ENCODE measurements around the gene PATL2. TPM values are rescaled to one million over a fixed set of nuclear protein-coding genes. Genes with fewer than 3 reads are reported as not detected.

PATL2 gene
- total RNA-seq, 2 experiments from 2014 or later, result 17.4 to 21.9 TPM

DNA sequence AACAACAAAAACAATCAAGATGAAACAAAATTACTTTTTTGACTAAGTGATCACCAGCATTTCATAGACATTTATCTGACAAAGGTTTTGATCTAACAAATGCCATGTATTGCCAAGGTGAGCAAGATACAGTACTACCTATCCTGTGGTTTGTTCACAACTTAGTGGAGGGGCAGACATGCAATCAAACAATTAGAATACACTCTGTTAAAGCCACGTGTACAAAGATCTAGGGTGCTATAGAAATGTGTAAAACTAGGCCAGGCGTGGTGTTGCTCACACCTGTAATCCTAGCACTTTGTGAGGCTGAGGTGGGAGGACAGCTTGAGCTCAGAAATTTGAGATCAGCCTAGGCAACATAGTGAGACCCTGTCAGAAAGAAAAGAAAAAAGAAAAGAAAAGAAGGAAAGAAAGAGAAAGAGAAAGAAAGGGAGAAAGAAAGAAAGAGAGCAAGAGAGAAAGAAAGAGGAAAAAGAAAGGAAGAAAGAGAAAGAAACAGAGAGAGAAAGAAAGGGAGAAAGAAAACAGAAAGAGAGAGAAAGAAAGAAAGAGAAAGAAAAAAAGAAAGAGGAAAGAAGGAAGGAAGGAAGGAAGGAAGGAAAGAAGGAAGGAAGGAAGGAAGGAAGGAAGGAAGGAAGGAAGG lies 23.8 kb upstream of the PATL2 start:
- ATAC-seq (ENCODE audit: poor library complexity), result no peak
- no peaks in the 10 kb centered on the region for H3K9me3 Mint-ChIP-seq
- intact Hi-C loops (cut with DNase I, micrococcal nuclease), result loop anchor here (1.0 to 5.0 kb wide), 2 partner anchors 74 to 158 kb away; no protein-coding TSS in a partner anchor
- Histone ChIP-seq H3K27ac (ENCODE audit: low read depth in 1 of 2, low read length in 2 of 2) (peak overlapping the region; percentile 83 to 86), H3K27me3 (ENCODE audit: control insufficient read depth in 1 of 2, insufficient read depth in 2 of 2, low read length in 2 of 2) (no peaks in the 10 kb centered on the region), H3K36me3 (ENCODE audit: insufficient read depth, low read length) (peaks cover 13% of the 10 kb centered on the region), H3K9me3 (ENCODE audit: control insufficient read depth in 1 of 2, insufficient read depth in 1 of 2, low read length in 2 of 2) (no peaks in the 10 kb centered on the region), H3K4me3 (ENCODE audit: low read length) (peak overlapping the region; percentile 39), H3K4me1 (ENCODE audit: insufficient read depth, low read length) (peaks cover 62% of the 10 kb centered on the region)
- peak overlapping the region; percentile 94 for H3K27ac Mint-ChIP-seq
- peaks cover 80% of the 10 kb centered on the region for H3K4me1 Mint-ChIP-seq (ENCODE audit: low read depth)
- H3K27me3 Mint-ChIP-seq, result no peaks in the 10 kb centered on the region
- POLR2A ChIA-PET, result interaction anchor here (1.2 to 38.3 kb wide), 6 partner anchors 7 to 447 kb away, joined by 3 to 4232 read pairs (median 88); partner anchors contain the start of genes B2M, PATL2 and SPG11
- TF ChIP-seq, protein P1, sequence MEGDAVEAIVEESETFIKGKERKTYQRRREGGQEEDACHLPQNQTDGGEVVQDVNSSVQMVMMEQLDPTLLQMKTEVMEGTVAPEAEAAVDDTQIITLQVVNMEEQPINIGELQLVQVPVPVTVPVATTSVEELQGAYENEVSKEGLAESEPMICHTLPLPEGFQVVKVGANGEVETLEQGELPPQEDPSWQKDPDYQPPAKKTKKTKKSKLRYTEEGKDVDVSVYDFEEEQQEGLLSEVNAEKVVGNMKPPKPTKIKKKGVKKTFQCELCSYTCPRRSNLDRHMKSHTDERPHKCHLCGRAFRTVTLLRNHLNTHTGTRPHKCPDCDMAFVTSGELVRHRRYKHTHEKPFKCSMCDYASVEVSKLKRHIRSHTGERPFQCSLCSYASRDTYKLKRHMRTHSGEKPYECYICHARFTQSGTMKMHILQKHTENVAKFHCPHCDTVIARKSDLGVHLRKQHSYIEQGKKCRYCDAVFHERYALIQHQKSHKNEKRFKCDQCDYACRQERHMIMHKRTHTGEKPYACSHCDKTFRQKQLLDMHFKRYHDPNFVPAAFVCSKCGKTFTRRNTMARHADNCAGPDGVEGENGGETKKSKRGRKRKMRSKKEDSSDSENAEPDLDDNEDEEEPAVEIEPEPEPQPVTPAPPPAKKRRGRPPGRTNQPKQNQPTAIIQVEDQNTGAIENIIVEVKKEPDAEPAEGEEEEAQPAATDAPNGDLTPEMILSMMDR (IDR thresholded peaks at IDR 0.05), result no peak
- H3K36me3 Mint-ChIP-seq (ENCODE audit: low read depth), result peaks cover 13% of the 10 kb centered on the region
- peak overlapping the region; percentile 85 for H3K4me3 Mint-ChIP-seq
- CTCF ChIA-PET, result interaction anchor here (0.8 to 5.0 kb wide), 6 partner anchors 7 to 82 kb away, joined by 3 to 98 read pairs (median 34); partner anchors contain the start of genes B2M, PATL2 and SPG11
- DNase-seq, result peak in 1 of 14 experiments; percentile 29

- TF ChIP-seq, protein P1 (IDR thresholded peaks at IDR 0.05), result no peak
- Mint-ChIP-seq H3K36me3 (ENCODE audit: low read depth) (peaks cover 24% of the 10 kb centered on the region), H3K27ac (peak overlapping the region; percentile 99), H3K9me3 (no peaks in the 10 kb centered on the region), H3K27me3 (no peaks in the 10 kb centered on the region), H3K4me3 (peak overlapping the region; percentile 96), H3K4me1 (ENCODE audit: low read depth) (peaks cover 85% of the 10 kb centered on the region)
- peak overlapping the region; percentile 94 to 98 for H3K27ac ChIP-seq (ENCODE audit: low read depth in 1 of 2, low read length in 2 of 2)
- peak overlapping the region; percentile 79 for H3K4me3 ChIP-seq (ENCODE audit: low read length)
- intact Hi-C loops (cut with DNase I, micrococcal nuclease), result loop anchor here in 1 of 2 experiments (1.0 kb wide), 1 partner anchor 18 kb away; the partner anchor contains the start of genes B2M and PATL2
- ChIA-PET CTCF (interaction anchor here (1.0 to 5.2 kb wide), 7 partner anchors 8 to 151 kb away, joined by 4 to 58 read pairs (median 32); partner anchors contain the start of genes B2M, PATL2, SPG11 and TRIM69), POLR2A (interaction anchor here (0.7 to 38.3 kb wide), 17 partner anchors 8 to 929 kb away, joined by 3 to 4232 read pairs (median 3); partner anchors contain the start of genes B2M, HYPK, PATL2 and SERINC4)
- H3K9me3 ChIP-seq (ENCODE audit: control insufficient read depth in 1 of 2, insufficient read depth in 1 of 2, low read length in 2 of 2), result no peaks in the 10 kb centered on the region
- peak; percentile 3 for ATAC-seq (ENCODE audit: poor library complexity)
- H3K36me3 ChIP-seq (ENCODE audit: insufficient read depth, low read length), result peaks cover 13% of the 10 kb centered on the region
- H3K4me1 ChIP-seq (ENCODE audit: insufficient read depth, low read length), result peaks cover 75% of the 10 kb centered on the region
- DNase-seq, result peak in 7 of 14 experiments; percentile 22 to 68 (median 51)
- H3K27me3 ChIP-seq (ENCODE audit: control insufficient read depth in 1 of 2, insufficient read depth in 2 of 2, low read length in 2 of 2), result no peaks in the 10 kb centered on the region
Measured at GRCh38 chr15:44729408-44730127, 18.4 kb upstream of the PATL2 start.

All from CD4-positive, alpha-beta T cell (primary cell).